Measurements from ENCODE around the gene NRP2. TPM values are rescaled to one million over a fixed set of nuclear protein-coding genes. Genes with fewer than 3 reads are reported as not detected.

The NRP2 gene
- polyA plus RNA-seq, 2 donors = 6.9 to 11.1 TPM

DNA sequence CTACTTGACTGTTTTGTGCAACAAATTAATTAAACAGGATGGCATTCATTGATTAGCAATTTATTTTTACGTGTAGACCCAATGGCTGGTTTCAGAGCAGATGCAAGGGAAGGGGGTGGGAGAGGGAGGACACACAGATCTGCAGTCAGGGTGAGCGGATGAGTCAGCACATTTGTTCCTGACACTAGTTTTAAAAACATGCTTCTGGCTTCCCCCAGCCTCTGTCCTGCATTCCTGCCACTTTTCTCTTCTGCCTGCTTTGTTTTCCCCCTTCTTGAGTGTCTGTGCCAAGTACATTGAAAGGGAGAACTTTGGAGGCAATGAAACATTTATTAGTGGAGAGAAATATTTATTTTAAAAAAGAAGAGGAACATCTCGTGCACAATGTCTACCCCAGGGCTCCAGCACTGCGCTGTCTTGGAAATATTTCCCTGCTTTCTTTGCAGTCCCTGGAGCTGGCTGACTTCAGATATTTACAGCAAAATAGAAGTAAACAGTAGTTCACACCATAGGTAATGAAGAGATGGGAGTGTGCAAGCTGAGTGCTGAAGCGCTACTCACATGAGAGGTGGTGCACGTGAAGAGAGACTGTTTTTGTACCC, 52.2 kb downstream of the NRP2 start:
- H3K27ac ChIP-seq (ENCODE audit: low read depth in 2 of 2, low read length in 1 of 2) = peak overlapping the region; percentile 23 to 74
- no peaks in the 10 kb centered on the region for H3K4me1 ChIP-seq (ENCODE audit: control insufficient read depth in 2 of 2, insufficient read depth in 2 of 2, low read length in 1 of 2)
- peaks cover 0 to 4% of the 10 kb centered on the region in 2 donors for H3K36me3 ChIP-seq (ENCODE audit: control insufficient read depth in 2 of 2, insufficient read depth in 2 of 2, low read length in 1 of 2)
- WGBS, 2 donors = 56 to 67% methylated on average over 6 of the region's 6 CpGs
- H3K4me3 ChIP-seq (ENCODE audit: low read depth in 1 of 2, low read length in 2 of 2) = no peak overlapping the region
- no peaks in the 10 kb centered on the region for H3K9me3 ChIP-seq (ENCODE audit: control insufficient read depth in 2 of 2, insufficient read depth in 1 of 2, low read depth in 1 of 2, low read length in 1 of 2)
- no peaks in the 10 kb centered on the region for H3K27me3 ChIP-seq (ENCODE audit: control insufficient read depth in 1 of 2, insufficient read depth in 2 of 2, low read length in 2 of 2)

DNA sequence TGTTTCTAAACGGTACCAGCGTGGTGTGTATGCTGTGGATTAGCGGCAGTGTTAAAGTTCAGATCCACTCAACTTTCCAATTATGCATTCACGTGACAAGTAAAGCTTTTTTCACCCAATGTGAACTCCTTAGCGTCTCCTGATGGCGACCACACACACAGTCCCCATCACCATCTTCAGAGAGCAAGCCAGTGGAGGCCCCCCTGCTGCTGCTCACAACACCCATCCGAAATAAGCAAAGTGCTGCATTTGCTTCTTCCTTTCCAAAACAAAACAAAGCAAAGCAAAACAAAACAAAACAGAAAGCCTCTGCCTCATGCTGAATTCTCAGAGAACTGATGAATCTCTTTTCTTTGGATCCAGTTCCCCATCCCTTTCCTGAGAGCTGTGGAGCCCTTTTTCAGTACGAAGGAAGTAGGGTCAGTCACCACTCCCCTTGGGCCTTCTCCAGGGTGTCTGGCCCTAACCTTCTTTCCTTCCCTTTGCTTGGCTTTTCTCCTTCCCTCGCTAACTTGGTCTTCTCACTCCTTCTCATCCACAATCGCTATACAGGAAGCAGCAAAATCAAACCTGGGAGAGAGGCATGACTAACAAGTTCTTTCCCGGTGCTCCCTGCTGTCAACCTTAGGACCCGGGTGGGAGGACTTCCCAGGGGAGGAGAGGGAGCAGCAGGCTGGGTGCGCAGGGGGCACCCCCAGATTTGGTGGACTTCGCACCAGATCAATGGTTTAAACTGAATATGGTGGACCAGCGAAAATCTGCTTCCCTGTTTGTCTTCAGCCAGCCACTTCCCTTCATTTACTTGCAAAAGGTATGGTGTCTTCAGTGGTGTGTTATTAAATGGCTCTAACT, 56.0 kb downstream of the NRP2 start:
- Histone ChIP-seq H3K9me3 (ENCODE audit: control insufficient read depth in 2 of 2, insufficient read depth in 1 of 2, low read depth in 1 of 2, low read length in 1 of 2) (no peaks in the 10 kb centered on the region), H3K36me3 (ENCODE audit: control insufficient read depth in 2 of 2, insufficient read depth in 2 of 2, low read length in 1 of 2) (peaks cover 8 to 10% of the 10 kb centered on the region in 2 donors), H3K27ac (ENCODE audit: low read depth in 2 of 2, low read length in 1 of 2) (no peak overlapping the region), H3K4me3 (ENCODE audit: low read depth in 1 of 2, low read length in 2 of 2) (no peak overlapping the region), H3K27me3 (ENCODE audit: control insufficient read depth in 1 of 2, insufficient read depth in 2 of 2, low read length in 2 of 2) (no peaks in the 10 kb centered on the region), H3K4me1 (ENCODE audit: control insufficient read depth in 2 of 2, insufficient read depth in 2 of 2, low read length in 1 of 2) (no peaks in the 10 kb centered on the region)
- WGBS, 2 donors = 82 to 84% methylated on average over 15 of the region's 15 CpGs

DNA sequence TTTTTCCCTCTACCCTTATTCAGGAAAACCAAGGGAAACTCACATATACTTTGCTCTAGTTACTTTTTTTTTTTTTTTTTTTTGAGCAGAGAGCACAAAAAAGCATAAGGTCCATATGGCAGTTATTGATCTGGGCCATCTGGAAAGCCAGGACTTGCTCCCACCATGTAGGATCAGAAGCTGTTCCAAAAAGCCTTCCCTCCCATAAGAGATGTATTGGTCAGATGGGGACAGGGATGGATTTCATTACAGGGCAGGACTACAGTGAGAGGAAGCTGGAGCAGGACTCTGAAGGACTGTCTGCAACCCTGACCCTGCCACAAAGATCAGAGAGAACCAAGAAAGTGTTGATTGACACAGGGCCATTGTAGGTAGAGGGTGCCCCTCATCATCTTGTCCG, 57.3 kb downstream of the NRP2 start:
- Histone ChIP-seq H3K27me3 (ENCODE audit: control insufficient read depth in 1 of 2, insufficient read depth in 2 of 2, low read length in 2 of 2) (no peaks in the 10 kb centered on the region), H3K27ac (ENCODE audit: low read depth in 2 of 2, low read length in 1 of 2) (no peak overlapping the region), H3K9me3 (ENCODE audit: control insufficient read depth in 2 of 2, insufficient read depth in 1 of 2, low read depth in 1 of 2, low read length in 1 of 2) (no peaks in the 10 kb centered on the region), H3K4me3 (ENCODE audit: low read depth in 1 of 2, low read length in 2 of 2) (no peak overlapping the region), H3K36me3 (ENCODE audit: control insufficient read depth in 2 of 2, insufficient read depth in 2 of 2, low read length in 1 of 2) (peaks cover 10% of the 10 kb centered on the region in 2 donors), H3K4me1 (ENCODE audit: control insufficient read depth in 2 of 2, insufficient read depth in 2 of 2, low read length in 1 of 2) (no peaks in the 10 kb centered on the region)
- 94 to 100% methylated on average over 1 of the region's 1 CpG for WGBS, 2 donors

DNA sequence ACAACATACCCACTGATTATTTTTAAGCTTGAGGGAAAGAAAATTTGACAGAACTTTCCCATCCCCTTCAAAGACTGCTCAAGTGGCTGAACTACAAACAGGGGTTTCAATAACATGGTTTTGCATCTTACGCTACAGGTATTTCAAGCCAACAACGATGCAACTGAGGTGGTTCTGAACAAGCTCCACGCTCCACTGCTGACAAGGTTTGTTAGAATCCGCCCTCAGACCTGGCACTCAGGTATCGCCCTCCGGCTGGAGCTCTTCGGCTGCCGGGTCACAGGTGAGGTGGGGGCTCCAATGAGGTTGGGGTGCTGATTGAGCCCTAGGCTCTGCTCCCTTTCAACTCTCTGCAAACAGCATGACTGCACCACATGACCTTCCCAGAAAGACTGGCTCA, 58.1 kb downstream of the NRP2 start:
- Histone ChIP-seq H3K36me3 (ENCODE audit: control insufficient read depth in 2 of 2, insufficient read depth in 2 of 2, low read length in 1 of 2) (peaks cover 6 to 10% of the 10 kb centered on the region in 2 donors), H3K27ac (ENCODE audit: low read depth in 2 of 2, low read length in 1 of 2) (no peak overlapping the region), H3K9me3 (ENCODE audit: control insufficient read depth in 2 of 2, insufficient read depth in 1 of 2, low read depth in 1 of 2, low read length in 1 of 2) (no peaks in the 10 kb centered on the region), H3K4me1 (ENCODE audit: control insufficient read depth in 2 of 2, insufficient read depth in 2 of 2, low read length in 1 of 2) (no peaks in the 10 kb centered on the region), H3K27me3 (ENCODE audit: control insufficient read depth in 1 of 2, insufficient read depth in 2 of 2, low read length in 2 of 2) (no peaks in the 10 kb centered on the region), H3K4me3 (ENCODE audit: low read depth in 1 of 2, low read length in 2 of 2) (no peak overlapping the region)
- 90 to 91% methylated on average over 8 of the region's 8 CpGs for WGBS, 2 donors

DNA sequence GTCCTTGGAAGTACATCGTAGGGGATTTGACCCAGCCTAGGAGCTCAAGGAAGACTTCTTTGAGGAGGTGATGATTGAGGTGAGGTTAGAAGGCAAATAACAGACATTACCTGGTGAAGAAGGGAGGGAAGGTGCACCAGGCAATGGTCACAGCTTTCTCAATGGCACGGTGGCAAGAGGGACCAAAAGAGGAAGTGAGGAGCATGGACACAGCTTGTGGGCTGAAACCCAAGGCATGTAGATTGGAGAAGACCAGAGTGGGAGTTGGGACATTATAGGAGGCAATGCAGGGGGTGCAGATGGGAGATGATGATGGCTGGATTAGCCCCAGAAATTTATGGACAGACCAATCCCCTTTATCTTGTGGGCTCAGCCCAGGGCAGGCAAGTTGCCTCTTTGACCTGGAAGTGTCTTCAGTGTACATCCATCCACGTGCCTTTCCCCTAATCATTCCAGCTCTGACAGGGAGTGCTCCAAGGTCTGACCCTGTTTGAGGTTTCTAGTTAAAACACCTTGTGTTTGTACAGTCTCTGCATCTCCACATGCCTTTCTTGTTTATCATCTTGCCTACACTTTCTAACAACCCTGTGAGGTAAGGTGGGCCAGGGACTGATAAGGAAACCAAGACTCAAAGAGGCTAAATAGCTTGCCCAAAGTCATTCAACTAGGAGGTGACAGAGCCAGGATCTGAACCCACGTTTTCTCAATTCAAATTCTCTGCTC, 59.1 kb downstream of the NRP2 start:
- Histone ChIP-seq H3K36me3 (ENCODE audit: control insufficient read depth in 2 of 2, insufficient read depth in 2 of 2, low read length in 1 of 2) (peaks cover 6 to 10% of the 10 kb centered on the region in 2 donors), H3K27ac (ENCODE audit: low read depth in 2 of 2, low read length in 1 of 2) (peak overlapping the region in 1 of 2 donors; percentile 15)
- 82% methylated on average over 4 of the region's 4 CpGs for whole genome bisulfite sequencing, 2 donors

DNA sequence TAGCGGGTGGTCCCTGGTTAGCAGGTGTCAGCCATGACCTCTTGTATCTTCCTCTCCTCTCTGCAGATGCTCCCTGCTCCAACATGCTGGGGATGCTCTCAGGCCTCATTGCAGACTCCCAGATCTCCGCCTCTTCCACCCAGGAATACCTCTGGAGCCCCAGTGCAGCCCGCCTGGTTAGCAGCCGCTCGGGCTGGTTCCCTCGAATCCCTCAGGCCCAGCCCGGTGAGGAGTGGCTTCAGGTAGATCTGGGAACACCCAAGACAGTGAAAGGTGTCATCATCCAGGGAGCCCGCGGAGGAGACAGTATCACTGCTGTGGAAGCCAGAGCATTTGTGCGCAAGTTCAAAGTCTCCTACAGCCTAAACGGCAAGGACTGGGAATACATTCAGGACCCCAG, 60.8 kb downstream of the NRP2 start:
- no peaks in the 10 kb centered on the region for H3K9me3 ChIP-seq (ENCODE audit: control insufficient read depth in 2 of 2, insufficient read depth in 1 of 2, low read depth in 1 of 2, low read length in 1 of 2)
- no peak overlapping the region for H3K27ac ChIP-seq (ENCODE audit: low read depth in 2 of 2, low read length in 1 of 2)
- H3K4me1 ChIP-seq (ENCODE audit: control insufficient read depth in 2 of 2, insufficient read depth in 2 of 2, low read length in 1 of 2) = peaks cover 0 to 8% of the 10 kb centered on the region in 2 donors
- WGBS, 2 donors = 92 to 95% methylated on average over 11 of the region's 11 CpGs
- no peak overlapping the region for H3K4me3 ChIP-seq (ENCODE audit: low read depth in 1 of 2, low read length in 2 of 2)
- no peaks in the 10 kb centered on the region for H3K27me3 ChIP-seq (ENCODE audit: control insufficient read depth in 1 of 2, insufficient read depth in 2 of 2, low read length in 2 of 2)
- peaks cover 6 to 10% of the 10 kb centered on the region in 2 donors for H3K36me3 ChIP-seq (ENCODE audit: control insufficient read depth in 2 of 2, insufficient read depth in 2 of 2, low read length in 1 of 2)

More for the DNA sequence above, 59.1 kb downstream of the NRP2 start:
- no peak overlapping the region for H3K4me3 ChIP-seq (ENCODE audit: low read depth in 1 of 2, low read length in 2 of 2)
- no peaks in the 10 kb centered on the region for H3K27me3 ChIP-seq (ENCODE audit: control insufficient read depth in 1 of 2, insufficient read depth in 2 of 2, low read length in 2 of 2)
- peaks cover 0 to 4% of the 10 kb centered on the region in 2 donors for H3K4me1 ChIP-seq (ENCODE audit: control insufficient read depth in 2 of 2, insufficient read depth in 2 of 2, low read length in 1 of 2)
- H3K9me3 ChIP-seq (ENCODE audit: control insufficient read depth in 2 of 2, insufficient read depth in 1 of 2, low read depth in 1 of 2, low read length in 1 of 2) = no peaks in the 10 kb centered on the region

DNA sequence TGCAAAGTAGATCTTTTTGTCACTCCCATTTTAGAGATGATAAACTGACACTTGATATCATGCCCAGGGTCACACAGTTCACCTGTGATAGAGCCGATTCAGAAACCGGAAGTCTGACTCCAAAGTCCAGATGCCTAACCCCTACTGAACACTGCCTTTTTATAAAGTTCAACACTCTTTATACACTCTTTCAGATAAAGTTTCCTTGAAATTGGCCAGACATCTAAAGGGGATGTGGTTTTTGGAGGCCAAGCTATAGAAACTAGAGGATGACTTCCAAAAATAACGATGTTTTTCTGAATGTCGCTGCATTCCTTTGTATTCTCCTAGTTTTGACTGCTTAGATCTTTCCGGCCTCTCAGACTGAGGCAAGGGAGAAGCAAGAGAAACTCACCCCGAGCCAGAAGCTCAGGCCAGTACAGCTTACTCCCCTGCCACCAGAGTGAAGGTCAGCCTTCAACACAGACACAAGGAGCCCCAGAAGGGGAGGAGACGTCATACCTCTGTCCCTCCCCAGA, 61.8 kb downstream of the NRP2 start:
- 70 to 77% methylated on average over 7 of the region's 7 CpGs for whole genome bisulfite sequencing, 2 donors
- peaks cover 6 to 10% of the 10 kb centered on the region in 2 donors for H3K36me3 ChIP-seq (ENCODE audit: control insufficient read depth in 2 of 2, insufficient read depth in 2 of 2, low read length in 1 of 2)

DNA sequence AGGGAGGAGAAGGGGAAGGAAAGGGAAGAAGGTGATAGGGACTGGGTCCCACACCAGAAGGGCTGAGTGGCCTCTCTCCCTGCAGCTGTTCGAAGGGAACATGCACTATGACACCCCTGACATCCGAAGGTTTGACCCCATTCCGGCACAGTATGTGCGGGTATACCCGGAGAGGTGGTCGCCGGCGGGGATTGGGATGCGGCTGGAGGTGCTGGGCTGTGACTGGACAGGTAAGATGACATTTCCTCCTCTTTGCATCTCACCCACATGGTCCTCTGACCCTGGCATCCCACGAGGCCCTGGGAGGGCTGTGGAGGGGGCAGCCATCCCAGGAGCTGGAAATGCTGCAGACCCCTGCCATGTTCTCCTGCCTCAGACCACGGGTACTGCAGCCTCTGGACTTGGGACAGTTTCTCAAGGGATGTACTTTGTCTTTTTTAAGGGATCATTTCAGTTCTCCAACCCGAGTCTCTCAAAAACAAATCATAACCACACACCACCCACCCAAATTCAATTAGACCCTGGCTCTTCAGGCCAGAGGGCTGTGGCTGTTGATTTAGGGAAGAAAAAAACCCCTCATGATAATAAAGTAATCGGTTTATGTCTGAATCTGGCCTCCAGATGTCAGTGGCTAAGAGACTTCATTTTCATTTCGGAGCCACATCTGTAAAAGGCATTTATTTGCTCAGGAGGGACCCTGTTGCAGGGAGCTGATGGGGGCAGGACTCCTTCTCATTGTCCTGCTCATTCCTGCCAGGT, 63.5 kb downstream of the NRP2 start:
- H3K4me3 ChIP-seq (ENCODE audit: low read depth in 1 of 2, low read length in 2 of 2) = no peak overlapping the region
- no peaks in the 10 kb centered on the region for H3K9me3 ChIP-seq (ENCODE audit: control insufficient read depth in 2 of 2, insufficient read depth in 1 of 2, low read depth in 1 of 2, low read length in 1 of 2)
- peaks cover 0 to 18% of the 10 kb centered on the region in 2 donors for H3K4me1 ChIP-seq (ENCODE audit: control insufficient read depth in 2 of 2, insufficient read depth in 2 of 2, low read length in 1 of 2)
- H3K27ac ChIP-seq (ENCODE audit: low read depth in 2 of 2, low read length in 1 of 2) = peak overlapping the region; percentile 60 to 92
- H3K36me3 ChIP-seq (ENCODE audit: control insufficient read depth in 2 of 2, insufficient read depth in 2 of 2, low read length in 1 of 2) = peaks cover 6 to 8% of the 10 kb centered on the region in 2 donors
- H3K27me3 ChIP-seq (ENCODE audit: control insufficient read depth in 1 of 2, insufficient read depth in 2 of 2, low read length in 2 of 2) = no peaks in the 10 kb centered on the region
- 71 to 80% methylated on average over 14 of the region's 14 CpGs for WGBS, 2 donors

More for the DNA sequence above, 61.8 kb downstream of the NRP2 start:
- Histone ChIP-seq H3K4me1 (ENCODE audit: control insufficient read depth in 2 of 2, insufficient read depth in 2 of 2, low read length in 1 of 2) (peaks cover 0 to 11% of the 10 kb centered on the region in 2 donors), H3K27me3 (ENCODE audit: control insufficient read depth in 1 of 2, insufficient read depth in 2 of 2, low read length in 2 of 2) (no peaks in the 10 kb centered on the region), H3K27ac (ENCODE audit: low read depth in 2 of 2, low read length in 1 of 2) (no peak overlapping the region), H3K4me3 (ENCODE audit: low read depth in 1 of 2, low read length in 2 of 2) (no peak overlapping the region), H3K9me3 (ENCODE audit: control insufficient read depth in 2 of 2, insufficient read depth in 1 of 2, low read depth in 1 of 2, low read length in 1 of 2) (no peaks in the 10 kb centered on the region)

DNA sequence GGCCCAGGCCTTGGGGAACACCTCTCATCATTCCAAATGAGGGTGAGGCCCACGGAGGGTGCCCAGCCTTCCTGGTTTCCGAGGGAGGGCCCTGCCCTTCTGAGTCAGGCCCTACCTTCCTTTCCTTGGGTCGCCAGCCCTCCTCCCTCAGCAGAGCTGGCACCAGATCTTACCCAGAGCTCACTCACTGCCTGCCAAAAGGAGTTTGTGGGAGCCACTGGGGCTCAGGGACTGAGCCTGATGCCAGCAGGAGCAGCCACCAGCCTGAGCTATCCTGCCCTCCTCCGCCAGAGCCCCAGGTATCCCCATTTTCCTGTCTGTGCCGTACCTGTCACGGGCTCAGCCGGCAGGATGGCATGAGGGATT, 64.1 kb downstream of the NRP2 start:
- Histone ChIP-seq H3K9me3 (ENCODE audit: control insufficient read depth in 2 of 2, insufficient read depth in 1 of 2, low read depth in 1 of 2, low read length in 1 of 2) (no peaks in the 10 kb centered on the region), H3K36me3 (ENCODE audit: control insufficient read depth in 2 of 2, insufficient read depth in 2 of 2, low read length in 1 of 2) (peaks cover under 1 to 5% of the 10 kb centered on the region in 2 donors), H3K27ac (ENCODE audit: low read depth in 2 of 2, low read length in 1 of 2) (peak overlapping the region; percentile 69 to 92), H3K4me1 (ENCODE audit: control insufficient read depth in 2 of 2, insufficient read depth in 2 of 2, low read length in 1 of 2) (peaks cover under 1 to 19% of the 10 kb centered on the region in 2 donors), H3K4me3 (ENCODE audit: low read depth in 1 of 2, low read length in 2 of 2) (peak overlapping the region in 1 of 2 donors; percentile 24), H3K27me3 (ENCODE audit: control insufficient read depth in 1 of 2, insufficient read depth in 2 of 2, low read length in 2 of 2) (no peaks in the 10 kb centered on the region)
- WGBS, 2 donors = 42 to 64% methylated on average over 7 of the region's 7 CpGs

Measured in esophagus (tissue), 2 donors.